Rectal smooth muscle tissue (tissue), 1 donor: ENCODE results near the gene XRCC1.
A peak's percentile ranks its signal among the peaks of the same experiment; 100 is the strongest.

Source experiments
- H3K27ac ChIP-seq: one replicate; pipeline ENCODE4 v1.7.0; 2013; ENCODE audit warnings: low read depth, low read length, inconsistent platforms
- H3K27me3 ChIP-seq: one replicate; pipeline ENCODE4 v1.7.0; 2013; ENCODE audit warnings: low read length; ENCODE audit not compliant: control insufficient read depth, insufficient read depth
- H3K36me3 ChIP-seq: one replicate; pipeline ENCODE4 v1.7.0; 2013; ENCODE audit warnings: low read length; ENCODE audit not compliant: control insufficient read depth, insufficient read depth
- H3K4me1 ChIP-seq: one replicate; pipeline ENCODE4 v1.7.0; 2013; ENCODE audit warnings: low read length; ENCODE audit not compliant: control insufficient read depth, insufficient read depth
- H3K4me3 ChIP-seq: one replicate; pipeline ENCODE4 v1.7.0; 2013; ENCODE audit warnings: low read length
- H3K9ac ChIP-seq: one replicate; pipeline ENCODE4 v1.7.0; 2013; ENCODE audit warnings: low read length

The XRCC1 gene

DNA sequence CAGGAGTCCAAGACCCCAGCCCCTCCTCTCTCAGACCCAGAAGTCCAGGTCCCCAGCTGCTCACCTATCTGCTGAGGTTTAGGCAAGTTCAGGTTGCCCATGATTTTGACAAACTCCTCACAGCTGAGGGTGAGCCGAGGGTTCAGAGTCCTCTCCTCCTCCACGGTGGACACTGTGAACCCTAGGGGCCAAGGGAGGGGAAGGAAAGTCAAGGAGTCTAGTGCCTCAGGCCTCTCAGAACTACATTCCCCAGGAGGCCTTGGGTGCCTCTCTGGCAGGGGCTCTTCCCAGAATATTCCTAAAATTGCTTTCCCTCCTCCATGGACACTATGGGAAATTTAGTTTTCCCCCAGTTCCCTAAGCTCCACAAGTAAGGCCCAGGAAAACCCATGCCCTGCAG, 67.4 kb downstream of the XRCC1 start:
- Histone ChIP-seq H3K4me1 (no peaks in the 10 kb centered on the region), H3K9ac (no peak overlapping the region), H3K27ac (no peak overlapping the region), H3K27me3 (no peaks in the 10 kb centered on the region), H3K4me3 (no peak overlapping the region), H3K36me3 (peaks cover 17% of the 10 kb centered on the region)

DNA sequence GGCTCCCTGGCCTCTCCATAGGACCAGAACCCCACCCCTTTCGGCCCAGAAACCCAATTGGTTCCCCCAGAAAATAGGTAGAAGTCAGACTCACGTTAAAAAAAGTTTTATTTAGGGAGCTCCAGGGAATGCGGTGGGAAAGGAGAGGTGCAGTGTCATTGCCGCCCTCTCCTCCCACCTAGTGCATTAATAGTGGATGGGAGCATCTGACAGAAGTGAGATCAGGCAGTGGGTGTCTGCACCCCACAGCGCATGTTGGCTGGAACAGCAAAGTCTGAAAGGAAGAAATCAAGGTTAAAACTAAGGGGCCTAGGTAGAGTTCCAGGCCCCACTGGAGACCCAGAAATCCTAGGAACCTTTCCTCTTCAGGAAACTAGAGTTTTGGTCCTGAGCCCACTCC, 68.7 kb downstream of the XRCC1 start:
- H3K36me3 ChIP-seq: peaks cover 17% of the 10 kb centered on the region

DNA sequence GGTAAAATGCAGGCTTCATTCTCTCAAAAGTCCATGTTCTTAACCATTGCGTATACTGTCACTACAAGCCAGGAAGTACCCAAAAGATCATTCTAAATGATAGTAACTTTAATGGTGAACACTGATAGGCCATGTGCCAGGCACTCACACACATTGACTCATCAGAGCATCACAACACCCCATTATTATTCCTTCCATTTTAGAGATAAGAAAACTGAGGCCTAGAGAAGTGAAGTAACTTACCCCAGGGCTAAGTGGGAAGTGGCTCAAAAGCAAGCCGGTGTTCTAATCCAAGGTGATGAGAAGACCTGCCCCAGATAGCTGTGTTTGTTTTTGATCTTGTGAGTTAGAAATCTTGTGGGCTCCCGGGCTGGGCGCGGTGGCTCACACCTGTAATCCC, 69.4 kb downstream of the XRCC1 start:
- H3K4me1 ChIP-seq: no peaks in the 10 kb centered on the region
- H3K27ac ChIP-seq: no peak overlapping the region
- no peaks in the 10 kb centered on the region for H3K27me3 ChIP-seq
- no peak overlapping the region for H3K4me3 ChIP-seq
- H3K36me3 ChIP-seq: peaks cover 12% of the 10 kb centered on the region
- no peak overlapping the region for H3K9ac ChIP-seq

More for the DNA sequence above, 68.7 kb downstream of the XRCC1 start:
- no peak overlapping the region for H3K9ac ChIP-seq
- H3K4me3 ChIP-seq: no peak overlapping the region
- H3K27me3 ChIP-seq: no peaks in the 10 kb centered on the region
- no peak overlapping the region for H3K27ac ChIP-seq
- no peaks in the 10 kb centered on the region for H3K4me1 ChIP-seq

DNA sequence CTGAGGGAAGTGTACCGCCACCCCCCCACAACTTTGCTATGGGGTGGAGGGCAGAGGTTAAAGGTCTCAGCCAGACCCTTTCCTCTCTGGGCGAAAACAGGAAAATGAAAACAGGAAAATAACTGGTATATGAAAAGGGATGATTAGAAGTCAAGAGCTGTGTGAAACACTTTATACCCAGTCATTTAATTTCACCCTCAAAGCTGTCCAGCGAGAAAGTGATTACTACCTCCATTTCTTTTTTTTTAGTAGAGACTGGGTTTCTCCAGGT, 70.2 kb downstream of the XRCC1 start:
- Histone ChIP-seq H3K4me1 (no peaks in the 10 kb centered on the region), H3K36me3 (peaks cover 8% of the 10 kb centered on the region), H3K27ac (peak overlapping the region; percentile 70), H3K27me3 (no peaks in the 10 kb centered on the region), H3K9ac (no peak overlapping the region), H3K4me3 (peak overlapping the region; percentile 81)

DNA sequence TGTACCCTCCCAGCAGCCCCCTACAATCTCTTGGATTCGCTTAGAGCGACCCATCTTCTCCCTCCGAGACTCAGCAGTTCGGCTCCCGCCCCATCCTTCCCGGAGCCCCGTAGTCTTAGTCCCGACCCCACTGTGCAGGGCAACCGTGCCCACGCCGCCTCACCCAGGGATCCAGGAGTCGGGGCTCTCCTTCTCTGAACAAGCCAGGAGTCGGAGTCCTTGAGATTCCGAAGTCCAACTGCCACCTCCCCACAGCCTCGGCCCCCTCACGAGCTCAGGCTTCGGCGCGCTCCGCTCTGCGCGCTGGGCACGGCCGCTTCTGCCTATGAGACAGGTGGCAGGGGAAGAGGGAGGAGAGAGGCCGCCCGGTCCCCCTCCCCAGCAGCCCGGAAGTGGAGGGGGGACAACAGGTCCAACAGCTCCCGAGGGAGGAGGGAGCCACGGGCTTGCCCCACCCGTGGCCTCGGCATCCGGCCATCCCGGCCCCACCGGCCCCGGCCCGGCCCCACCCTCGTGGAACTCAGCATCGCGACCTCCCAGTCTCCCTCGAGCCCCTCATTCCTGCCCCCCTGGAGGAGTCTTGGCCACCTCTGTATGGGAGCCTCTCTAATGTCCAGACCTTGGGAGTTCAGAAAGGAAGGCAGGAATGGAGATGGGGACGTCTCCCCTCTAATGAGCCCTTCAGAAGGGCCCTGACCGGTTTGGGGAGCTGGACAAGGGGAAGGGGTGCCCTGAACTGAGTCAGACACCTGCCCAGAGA, 70.7 kb downstream of the XRCC1 start, which contains the start of gene PHLDB3:
Gene PHLDB3 (minus strand): TSS at position 321 of the 760 bp plus-strand sequence. CDS start 628 bp downstream, outside the sequence.
- Histone ChIP-seq H3K4me3 (peak within 1 kb of the TSS; percentile 81), H3K4me1 (no peaks in the 10 kb centered on the region), H3K27ac (peak within 1 kb of the TSS; percentile 86), H3K36me3 (peaks cover 3% of the 10 kb centered on the region), H3K9ac (peak within 1 kb of the TSS; percentile 46), H3K27me3 (no peaks in the 10 kb centered on the region)

DNA sequence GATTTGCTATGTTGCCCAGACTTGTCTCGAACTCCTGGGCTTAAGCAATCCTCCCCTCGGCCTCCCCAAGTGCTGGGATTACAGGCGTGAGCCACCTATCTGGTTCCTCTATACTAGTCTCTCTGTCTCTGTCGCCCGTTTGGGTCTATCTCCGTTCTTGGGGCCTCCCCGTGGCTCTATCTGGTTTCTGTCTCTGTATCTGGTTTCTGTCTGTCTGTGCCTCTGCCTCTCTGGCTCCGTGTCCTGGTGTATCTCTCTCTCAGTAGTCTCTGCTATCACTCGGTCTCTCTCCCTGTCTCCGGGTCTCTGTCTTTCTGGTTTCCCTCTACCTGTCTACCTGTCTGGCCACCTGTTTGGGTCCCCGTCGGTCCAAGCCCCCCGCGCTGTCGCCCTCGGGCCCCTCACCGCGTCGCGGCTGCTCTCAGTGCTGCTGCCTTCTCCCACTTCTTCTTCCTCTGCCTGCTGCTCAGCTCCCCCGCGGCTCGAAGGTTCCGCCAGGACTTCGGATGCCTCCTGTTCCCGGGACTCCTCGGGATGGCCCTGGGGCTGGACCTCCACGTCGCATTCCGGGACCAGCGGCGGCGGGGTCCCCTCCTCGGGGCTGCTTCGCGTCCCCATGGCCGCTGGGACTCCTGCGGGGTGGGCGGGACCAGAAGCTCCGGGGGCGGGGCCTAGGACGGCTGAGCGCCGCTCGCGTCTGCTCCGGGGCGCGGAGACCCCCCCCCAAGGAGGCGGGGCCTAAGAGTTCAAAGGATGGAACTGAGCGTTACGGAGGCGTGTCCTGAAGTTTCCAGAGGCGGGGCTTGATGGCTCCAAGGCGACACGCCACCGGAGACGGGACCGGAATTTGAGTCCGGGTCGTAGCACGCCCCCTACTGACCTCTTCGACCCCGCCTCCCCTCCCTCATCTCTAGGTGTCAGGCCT, 71.6 kb downstream of the XRCC1 start:
- H3K36me3 ChIP-seq: peaks cover 3% of the 10 kb centered on the region
- H3K27ac ChIP-seq: peak overlapping the region; percentile 86
- no peaks in the 10 kb centered on the region for H3K27me3 ChIP-seq
- H3K4me1 ChIP-seq: no peaks in the 10 kb centered on the region
- H3K4me3 ChIP-seq: peak overlapping the region; percentile 81
- H3K9ac ChIP-seq: peak overlapping the region; percentile 46

DNA sequence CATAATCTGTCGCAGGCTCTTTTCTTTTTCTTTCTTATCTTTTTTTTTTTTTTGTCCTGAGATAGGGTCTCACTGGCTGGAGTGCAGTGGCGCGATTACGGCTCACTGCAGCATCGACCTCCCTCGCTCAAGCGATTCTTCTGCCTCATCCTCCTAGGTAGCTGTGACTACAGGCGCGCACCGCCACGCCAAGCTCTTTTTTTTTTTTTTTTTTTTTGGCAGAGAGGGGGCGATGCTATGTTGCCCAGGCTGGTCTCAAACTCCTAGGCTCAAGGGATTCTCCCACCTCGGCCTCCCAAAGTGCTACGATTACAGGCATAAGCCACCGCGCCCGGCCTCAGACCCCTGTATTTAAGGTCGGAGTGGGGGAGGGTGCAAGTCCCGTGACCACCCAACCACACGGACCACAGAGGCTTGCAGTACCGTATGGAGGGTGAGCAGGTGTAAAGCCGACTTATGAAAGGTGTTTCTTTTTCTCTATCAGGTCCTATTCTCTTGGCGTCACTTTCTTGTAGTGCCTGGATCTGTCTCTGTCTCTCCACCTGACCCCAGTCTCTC, 72.8 kb downstream of the XRCC1 start:
- Histone ChIP-seq H3K4me3 (peak overlapping the region; percentile 1), H3K27me3 (no peaks in the 10 kb centered on the region), H3K4me1 (no peaks in the 10 kb centered on the region), H3K36me3 (no peaks in the 10 kb centered on the region), H3K27ac (no peak overlapping the region), H3K9ac (no peak overlapping the region)

DNA sequence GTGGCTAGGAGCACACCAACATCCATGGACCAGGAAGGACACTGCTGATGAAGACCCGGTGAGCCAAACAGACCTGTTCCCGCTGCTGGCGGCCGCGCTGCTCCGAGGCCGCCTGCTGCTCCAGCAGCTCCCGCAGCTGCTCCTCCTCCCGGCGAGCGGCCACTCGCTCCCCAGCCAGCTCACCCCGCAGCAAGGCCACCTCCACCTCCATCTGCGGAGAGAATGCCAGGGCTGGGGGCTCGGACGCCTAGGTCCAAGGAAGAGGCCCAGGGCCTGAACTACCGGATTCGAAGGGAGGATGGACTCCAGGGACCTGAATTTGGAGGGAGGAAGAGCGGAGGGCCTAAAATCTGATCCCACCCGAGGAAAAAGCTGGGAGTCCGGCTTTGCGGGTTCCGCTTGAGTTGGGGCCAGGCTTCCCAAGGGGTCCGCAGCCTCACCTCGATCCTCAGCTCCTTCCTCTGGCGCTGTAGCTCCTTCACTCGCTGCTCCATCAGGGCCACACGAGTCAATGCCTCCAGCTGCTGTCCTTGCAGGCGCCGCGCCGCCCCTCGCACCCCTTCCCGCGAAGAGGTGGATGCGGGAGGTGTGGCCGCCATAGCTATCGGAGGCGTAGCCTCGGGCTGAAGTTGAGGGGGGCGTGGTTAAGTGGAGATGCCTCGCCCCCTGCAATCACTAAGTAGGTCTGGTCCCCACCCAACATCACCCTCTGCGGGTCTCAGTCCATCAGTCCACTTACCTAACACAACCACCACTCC, 73.5 kb downstream of the XRCC1 start:
- Histone ChIP-seq H3K36me3 (peaks cover 4% of the 10 kb centered on the region), H3K4me1 (no peaks in the 10 kb centered on the region), H3K9ac (no peak overlapping the region), H3K27me3 (no peaks in the 10 kb centered on the region), H3K27ac (no peak overlapping the region), H3K4me3 (no peak overlapping the region)

DNA sequence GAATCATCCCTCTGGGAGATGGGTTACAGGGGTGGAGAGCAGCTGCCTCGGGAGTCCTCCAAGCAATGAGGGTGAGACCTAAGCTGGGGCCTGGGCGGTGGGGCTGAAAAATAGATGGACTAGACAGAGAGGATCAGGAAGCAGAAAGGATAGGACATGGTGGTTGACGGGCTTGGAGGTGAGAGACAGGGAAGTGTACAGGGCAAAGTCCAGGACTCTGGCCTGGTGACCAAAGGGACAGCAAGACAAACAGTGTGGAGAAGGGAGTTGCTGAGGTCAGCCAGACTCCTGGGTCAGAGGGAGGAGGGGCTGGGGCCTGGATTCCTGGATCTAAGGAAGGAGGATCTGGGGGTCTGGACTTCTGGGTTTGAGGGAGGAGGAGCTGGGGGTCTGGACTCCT, 76.3 kb downstream of the XRCC1 start:
- H3K4me1 ChIP-seq: no peaks in the 10 kb centered on the region
- H3K36me3 ChIP-seq: peaks cover 7% of the 10 kb centered on the region
- H3K4me3 ChIP-seq: no peak overlapping the region
- no peak overlapping the region for H3K9ac ChIP-seq
- H3K27ac ChIP-seq: no peak overlapping the region
- no peaks in the 10 kb centered on the region for H3K27me3 ChIP-seq

DNA sequence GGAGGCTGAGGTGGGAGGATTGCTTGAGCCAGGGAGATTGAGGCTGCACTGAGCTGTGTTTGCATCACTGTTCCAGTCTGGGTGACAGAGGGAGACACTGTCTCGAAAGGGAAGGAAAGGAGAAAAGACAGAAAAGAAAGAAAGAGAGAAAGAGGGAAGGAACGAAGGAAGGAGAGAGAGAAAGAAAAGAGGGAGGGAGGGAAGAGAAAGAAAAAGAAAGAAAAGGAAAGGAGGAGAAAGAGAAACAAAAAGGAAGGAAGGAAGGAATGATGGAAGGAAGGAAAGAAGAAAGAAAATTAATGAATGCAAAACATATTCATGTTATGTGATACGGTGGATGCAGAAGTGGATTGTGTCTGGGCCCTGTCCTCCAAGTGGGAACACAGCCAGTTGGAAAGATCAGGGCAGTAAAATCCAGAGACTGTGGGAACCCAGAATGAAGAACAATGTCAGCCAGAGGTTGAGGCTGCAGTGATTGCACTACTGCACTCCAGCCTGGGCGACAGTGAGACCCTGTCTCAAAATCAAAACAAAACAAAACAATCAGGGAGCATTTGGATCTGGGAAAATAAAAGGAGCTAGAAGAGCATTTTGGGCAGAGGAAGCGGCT, 77.0 kb downstream of the XRCC1 start:
- Histone ChIP-seq H3K27me3 (no peaks in the 10 kb centered on the region), H3K36me3 (peaks cover 7% of the 10 kb centered on the region), H3K9ac (no peak overlapping the region), H3K4me1 (no peaks in the 10 kb centered on the region), H3K4me3 (no peak overlapping the region), H3K27ac (no peak overlapping the region)

DNA sequence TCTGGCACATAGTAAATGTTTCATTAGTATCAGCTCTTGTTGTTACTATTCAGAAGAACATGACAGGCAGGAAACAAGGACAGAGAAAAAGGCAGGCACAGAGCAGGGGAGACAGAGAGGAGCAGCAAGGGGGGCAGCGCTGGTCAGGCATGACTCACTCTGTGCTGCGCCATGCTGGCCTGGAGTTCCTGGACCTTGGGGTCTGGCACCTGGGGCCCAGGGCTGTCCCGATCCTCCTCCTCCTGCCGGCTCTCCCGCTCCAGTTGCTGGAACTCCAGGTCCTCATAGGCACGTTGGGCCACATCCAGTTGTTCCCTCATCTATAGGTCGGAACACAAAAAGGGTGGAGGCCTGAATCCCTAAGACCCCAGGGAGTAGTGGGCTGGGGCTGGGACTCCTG, 78.4 kb downstream of the XRCC1 start:
- Histone ChIP-seq H3K36me3 (peaks cover 7% of the 10 kb centered on the region), H3K4me1 (no peaks in the 10 kb centered on the region), H3K4me3 (no peak overlapping the region), H3K27ac (no peak overlapping the region), H3K27me3 (no peaks in the 10 kb centered on the region), H3K9ac (no peak overlapping the region)

DNA sequence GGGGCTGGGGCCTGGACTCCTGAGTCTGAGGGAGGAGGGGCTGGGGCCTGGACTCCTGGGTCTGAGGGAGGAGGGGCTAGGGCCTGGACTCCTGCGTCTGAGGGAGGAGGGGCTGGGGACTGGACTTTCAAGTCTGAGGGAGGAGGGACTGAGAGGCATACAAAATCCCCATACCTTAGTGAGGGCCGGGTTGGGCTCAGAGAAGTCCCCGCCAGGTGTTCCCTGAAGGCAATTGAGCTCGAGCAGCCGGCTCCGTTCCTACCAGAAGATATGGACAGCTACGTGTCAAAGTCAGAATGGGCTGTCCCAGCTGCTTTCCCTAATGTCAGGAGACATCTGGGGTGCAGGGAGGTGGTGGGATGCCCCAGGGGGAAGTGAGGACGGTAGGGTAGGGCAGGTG, 80.2 kb downstream of the XRCC1 start:
- Histone ChIP-seq H3K36me3 (peaks cover 7% of the 10 kb centered on the region), H3K27me3 (no peaks in the 10 kb centered on the region), H3K4me1 (no peaks in the 10 kb centered on the region), H3K9ac (no peak overlapping the region), H3K27ac (no peak overlapping the region), H3K4me3 (no peak overlapping the region)
